ENCODE data around the gene FILIP1L.

- TF ChIP-seq CTCF (conservative IDR thresholded peaks at IDR 0.05; ENCODE audit: low read depth, low read length) (no peak), EZH2 (IDR thresholded peaks at IDR 0.05; ENCODE audit: borderline replicate concordance, low read depth, low read length, poor library complexity, severe bottlenecking) (no peak)
Measured at GRCh38 chr3:100136921-100137320, 22.6 kb upstream of the FILIP1L start.
